SU-DHL-6 (cell line): Measurements from ENCODE around the gene UBE3B.

ENCODE experiments used
- CTCF ChIP-seq: fragments of 200-600 bp; sonication (generic); IDR thresholded peaks from one replicate; pipeline ENCODE4 v1.5.1; 2017; ENCODE audit warnings: antibody characterized with exemption, mild to moderate bottlenecking, low read length, moderate library complexity; ENCODE audit not compliant: insufficient read depth, poor library complexity, severe bottlenecking
- EZH2phosphoT487 ChIP-seq: fragments of 200-600 bp; sonication (generic), shearing (Covaris generic); conservative IDR thresholded peaks from 2 replicates; pipeline ENCODE4 v1.6.1; 2018; ENCODE audit warnings: mild to moderate bottlenecking, antibody characterized with exemption, low read length, moderate library complexity, mixed read lengths

- no peak for TF ChIP-seq CTCF
- no peak for TF ChIP-seq EZH2phosphoT487
Measured at GRCh38 chr12:109482491-109482890, 5.1 kb downstream of the UBE3B start.
